H9 (cell line): ENCODE measurements around the gene WFIKKN2. TPM values are rescaled to one million over a fixed set of nuclear protein-coding genes. Genes with fewer than 3 reads are reported as not detected.

ENCODE experiments used
- DNase-seq: peaks from one replicate; pipeline ENCODE4 v3.0.0-alpha.2; 2017
- H2AFZ ChIP-seq: one replicate; pipeline ENCODE4 v1.6.1; 2013; ENCODE audit warnings: mild to moderate bottlenecking, low read length, control low read depth, moderate library complexity
- H2AK5ac ChIP-seq: 2 replicates; pipeline ENCODE4 v1.6.1; 2013; ENCODE audit warnings: low read length, control low read depth, mixed read lengths; ENCODE audit not compliant: insufficient read length
- H2BK120ac ChIP-seq: one replicate; pipeline ENCODE4 v1.6.1; 2013; ENCODE audit warnings: low read depth, mild to moderate bottlenecking, low read length, control low read depth, inconsistent platforms; ENCODE audit not compliant: poor library complexity, severe bottlenecking
- H2BK12ac ChIP-seq: 2 replicates; pipeline ENCODE4 v1.6.1; 2013; ENCODE audit warnings: low read length, control low read depth, mixed read lengths, low read depth; ENCODE audit not compliant: insufficient read length
- H2BK15ac ChIP-seq: 2 replicates; pipeline ENCODE4 v1.6.1; 2013; ENCODE audit warnings: low read depth, low read length, control low read depth
- H2BK20ac ChIP-seq: one replicate; pipeline ENCODE4 v1.6.1; 2013; ENCODE audit warnings: low read depth, mild to moderate bottlenecking, low read length, control low read depth, inconsistent platforms; ENCODE audit not compliant: poor library complexity, severe bottlenecking
- H2BK5ac ChIP-seq: 2 replicates; pipeline ENCODE4 v1.6.1; 2013; ENCODE audit warnings: low read length, control low read depth, mixed read lengths; ENCODE audit not compliant: insufficient read length
- H3K14ac ChIP-seq: 2 replicates; pipeline ENCODE4 v1.6.1; 2013; ENCODE audit warnings: low read length, control low read depth; ENCODE audit not compliant: insufficient read depth
- H3K18ac ChIP-seq: 2 replicates; pipeline ENCODE4 v1.6.1; 2013; ENCODE audit warnings: low read depth, mild to moderate bottlenecking, mixed read lengths, low read length, control low read depth; ENCODE audit not compliant: insufficient read length
- H3K23ac ChIP-seq: 2 replicates; pipeline ENCODE4 v1.6.1; 2013; ENCODE audit warnings: low read length, control low read depth, mixed read lengths, low read depth; ENCODE audit not compliant: insufficient read length
- H3K23me2 ChIP-seq: 2 replicates; pipeline ENCODE4 v1.6.1; 2013; ENCODE audit warnings: low read depth, mild to moderate bottlenecking, mixed read lengths, low read length, control low read depth; ENCODE audit not compliant: insufficient read length, poor library complexity, severe bottlenecking
- H3K27ac ChIP-seq: 2 replicates; pipeline ENCODE4 v1.5.1; 2013; ENCODE audit warnings: low read length, control low read depth, mixed read lengths, low read depth; ENCODE audit not compliant: insufficient read length
- H3K27me3 ChIP-seq: 2 replicates; pipeline ENCODE4 v1.6.1; 2013; ENCODE audit warnings: low read length, control low read depth, inconsistent platforms; ENCODE audit not compliant: insufficient read depth
- H3K4ac ChIP-seq: 2 replicates; pipeline ENCODE4 v1.6.1; 2013; ENCODE audit warnings: low read depth, mild to moderate bottlenecking, control low read depth, inconsistent platforms, low read length, moderate library complexity
- H3K4me1 ChIP-seq: 2 replicates; pipeline ENCODE4 v1.6.1; 2013; ENCODE audit warnings: low read length, control low read depth, inconsistent platforms; ENCODE audit not compliant: insufficient read depth
- H3K4me2 ChIP-seq: 2 replicates; pipeline ENCODE4 v1.6.1; 2013; ENCODE audit warnings: low read length, control low read depth, mixed read lengths; ENCODE audit not compliant: insufficient read length, insufficient read depth
- H3K56ac ChIP-seq: 2 replicates; pipeline ENCODE4 v1.6.1; 2013; ENCODE audit warnings: low read depth, mild to moderate bottlenecking, mixed read lengths, low read length, control low read depth; ENCODE audit not compliant: insufficient read length
- H3K79me1 ChIP-seq: 2 replicates; pipeline ENCODE4 v1.6.1; 2013; ENCODE audit warnings: low read depth, mild to moderate bottlenecking, moderate library complexity, low read length, control low read depth, inconsistent platforms; ENCODE audit not compliant: insufficient read depth, poor library complexity, severe bottlenecking
- H3K79me2 ChIP-seq: 2 replicates; pipeline ENCODE4 v1.6.1; 2013; ENCODE audit warnings: low read length, control low read depth, inconsistent platforms; ENCODE audit not compliant: insufficient read depth
- H3K9ac ChIP-seq: 2 replicates; pipeline ENCODE4 v1.6.1; 2013; ENCODE audit warnings: low read length, control low read depth, mixed read lengths; ENCODE audit not compliant: insufficient read length; ENCODE audit errors: extremely low read depth
- H3K9me3 ChIP-seq: one replicate; pipeline ENCODE4 v1.6.1; 2013; ENCODE audit warnings: low read depth, low read length, inconsistent platforms; ENCODE audit not compliant: control insufficient read depth
- H3T11ph ChIP-seq: one replicate; pipeline ENCODE4 v1.6.1; 2013; ENCODE audit warnings: mild to moderate bottlenecking, low read length, control low read depth, inconsistent platforms
- H4K20me1 ChIP-seq: one replicate; pipeline ENCODE4 v1.6.1; 2013; ENCODE audit not compliant: control insufficient read depth, insufficient read length, insufficient read depth
- H4K5ac ChIP-seq: 2 replicates; pipeline ENCODE4 v1.6.1; 2013; ENCODE audit warnings: low read depth, mild to moderate bottlenecking, mixed read lengths, low read length, control low read depth; ENCODE audit not compliant: insufficient read length
- H4K8ac ChIP-seq: replicated peaks from 2 replicates; pipeline ENCODE4 v1.6.1; 2013; ENCODE audit warnings: low read length, control low read depth, mixed read lengths, low read depth; ENCODE audit not compliant: insufficient read length
- H4K91ac ChIP-seq: 2 replicates; pipeline ENCODE4 v1.6.1; 2013; ENCODE audit warnings: low read depth, mild to moderate bottlenecking, moderate library complexity, mixed read lengths, low read length, control low read depth; ENCODE audit not compliant: insufficient read length
- H3K27ac Mint-ChIP-seq, 3 experiments: 2 replicates in 2 of 3; 3 replicates in 1 of 3; pipeline ENCODE4 v1.8.0; 2020 to 2021; ENCODE audit warnings: mixed read lengths in 3 of 3, mild to moderate bottlenecking in 1 of 3, moderate library complexity in 1 of 3
- H3K27me3 Mint-ChIP-seq: 2 replicates; pipeline ENCODE4 v1.8.0; 2021; ENCODE audit warnings: low read depth, mild to moderate bottlenecking, moderate library complexity, mixed read lengths
- H3K36me3 Mint-ChIP-seq, 3 experiments: 2 replicates in 2 of 3; 3 replicates in 1 of 3; pipeline ENCODE4 v1.8.0; 2020 to 2021; ENCODE audit warnings: low read depth in 3 of 3, mixed read lengths in 3 of 3; ENCODE audit not compliant: insufficient read depth in 1 of 3
- H3K4me1 Mint-ChIP-seq, 2 experiments: 2 replicates each; pipeline ENCODE4 v1.8.0; 2020; ENCODE audit warnings: mixed read lengths in 2 of 2
- H3K4me3 Mint-ChIP-seq, 2 experiments: 2 replicates in 1 of 2; 3 replicates in 1 of 2; pipeline ENCODE4 v1.8.0; 2020 to 2021; ENCODE audit warnings: mild to moderate bottlenecking in 2 of 2, mixed read lengths in 2 of 2, moderate library complexity in 1 of 2
- H3K9me3 Mint-ChIP-seq, 2 experiments: 2 replicates in 1 of 2; 3 replicates in 1 of 2; pipeline ENCODE4 v1.8.0; 2020; ENCODE audit warnings: mild to moderate bottlenecking in 2 of 2, mixed read lengths in 2 of 2, moderate library complexity in 1 of 2
- WGBS: extraction: QIAGEN DNeasy Blood & Tissue Kit; methylation state at CpG from one replicate; pipeline ENCODE4 v1.1.7; 2013; ENCODE audit warnings: missing lambda C conversion rate, low lambda C conversion rate, mixed read lengths; ENCODE audit not compliant: insufficient read length; ENCODE audit errors: extremely low coverage; 5-methylcytosine and 5-hydroxymethylcytosine counted together
- total RNA-seq: library from RNA; stranded (reverse); gene quantifications from 2 replicates; pipeline ENCODE4 v1.2.1, GENCODE V29; 2021
- TF ChIP-seq, protein P1 (sequence below): fragments of 200-600 bp; sonication (generic); conservative IDR thresholded peaks from 3 replicates; pipeline ENCODE4 v1.8.0; 2021; ENCODE audit warnings: antibody characterized with exemption, mild to moderate bottlenecking

WFIKKN2 gene
- total RNA-seq, 1 experiment from 2014 or later = 1.1 TPM

DNA sequence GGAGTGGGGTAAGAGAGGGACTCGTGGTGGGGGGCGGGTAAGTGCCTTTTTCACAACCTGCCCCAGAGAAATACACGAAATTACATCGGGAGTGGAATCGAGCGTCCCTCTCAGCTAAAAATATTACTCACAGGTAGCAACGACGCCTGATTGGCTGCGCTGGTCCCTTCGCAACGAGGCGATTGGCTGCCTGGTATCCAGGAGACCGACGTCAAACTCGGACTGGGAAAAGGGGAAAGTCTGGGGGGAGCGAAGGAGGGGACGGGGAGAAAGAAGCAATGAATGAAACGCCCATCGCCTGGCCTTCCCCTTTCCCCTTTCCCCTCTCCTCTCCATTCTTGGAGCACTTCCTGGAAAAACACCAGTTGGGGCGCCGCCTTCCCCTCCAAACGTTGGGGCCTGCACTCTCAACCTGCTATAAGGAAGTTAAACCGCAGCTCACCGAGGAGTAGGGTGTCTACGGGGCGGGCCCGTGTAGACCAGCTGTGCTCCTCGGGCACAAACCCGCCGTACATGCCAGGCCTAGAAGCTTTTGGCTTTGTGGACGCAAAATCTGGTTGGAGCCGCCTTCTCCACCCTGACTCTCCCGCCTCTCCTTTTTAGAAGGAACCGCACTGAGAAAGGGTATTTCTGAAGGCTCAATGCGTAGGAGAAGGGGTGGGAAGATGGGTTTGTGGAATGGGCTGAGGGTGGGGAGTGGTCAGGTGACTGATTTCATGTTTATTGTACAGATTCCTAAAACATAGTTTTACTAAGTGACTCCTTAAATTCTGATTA is 32.2 kb downstream of the WFIKKN2 start:
- TF ChIP-seq, protein P1, sequence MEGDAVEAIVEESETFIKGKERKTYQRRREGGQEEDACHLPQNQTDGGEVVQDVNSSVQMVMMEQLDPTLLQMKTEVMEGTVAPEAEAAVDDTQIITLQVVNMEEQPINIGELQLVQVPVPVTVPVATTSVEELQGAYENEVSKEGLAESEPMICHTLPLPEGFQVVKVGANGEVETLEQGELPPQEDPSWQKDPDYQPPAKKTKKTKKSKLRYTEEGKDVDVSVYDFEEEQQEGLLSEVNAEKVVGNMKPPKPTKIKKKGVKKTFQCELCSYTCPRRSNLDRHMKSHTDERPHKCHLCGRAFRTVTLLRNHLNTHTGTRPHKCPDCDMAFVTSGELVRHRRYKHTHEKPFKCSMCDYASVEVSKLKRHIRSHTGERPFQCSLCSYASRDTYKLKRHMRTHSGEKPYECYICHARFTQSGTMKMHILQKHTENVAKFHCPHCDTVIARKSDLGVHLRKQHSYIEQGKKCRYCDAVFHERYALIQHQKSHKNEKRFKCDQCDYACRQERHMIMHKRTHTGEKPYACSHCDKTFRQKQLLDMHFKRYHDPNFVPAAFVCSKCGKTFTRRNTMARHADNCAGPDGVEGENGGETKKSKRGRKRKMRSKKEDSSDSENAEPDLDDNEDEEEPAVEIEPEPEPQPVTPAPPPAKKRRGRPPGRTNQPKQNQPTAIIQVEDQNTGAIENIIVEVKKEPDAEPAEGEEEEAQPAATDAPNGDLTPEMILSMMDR = no peak

More for the DNA sequence above, 32.2 kb downstream of the WFIKKN2 start:
- WGBS = no CpG with 5 or more reads among the region's 35 CpGs
- H2AFZ ChIP-seq = no peak overlapping the region
- no peaks in the 10 kb centered on the region for H3K27me3 ChIP-seq
- peak overlapping the region; percentile 69 for H3K27ac ChIP-seq
- peak overlapping the region; percentile 38 for H4K5ac ChIP-seq
- H2BK12ac ChIP-seq = no peak overlapping the region
- H3K23ac ChIP-seq = no peak overlapping the region
- H2BK20ac ChIP-seq = no peak overlapping the region
- H4K8ac ChIP-seq = no peak overlapping the region
- peak overlapping the region; percentile 73 for H3K9ac ChIP-seq
- H2BK5ac ChIP-seq = peak overlapping the region; percentile 31
- H4K20me1 ChIP-seq = no peaks in the 10 kb centered on the region
- H3K36me3 Mint-ChIP-seq = peaks cover 5 to 17% (median 12%) of the 10 kb centered on the region in 3 experiments; a peak in 6 of 7 replicates
- no peaks in the 10 kb centered on the region for H3K4me1 ChIP-seq
- DNase-seq = peak; percentile 99
- no peak overlapping the region for H2BK120ac ChIP-seq
- peaks cover 27 to 30% of the 10 kb centered on the region in 2 experiments for H3K4me1 Mint-ChIP-seq
- peak overlapping the region; percentile 71 for H3K4me2 ChIP-seq
- H2AK5ac ChIP-seq = no peak overlapping the region
- H3K4me3 Mint-ChIP-seq = peak overlapping the region; percentile 90 to 93
- H3K27me3 Mint-ChIP-seq = no peaks in the 10 kb centered on the region
- no peak overlapping the region for H4K91ac ChIP-seq
- no peaks in the 10 kb centered on the region for H3K9me3 ChIP-seq
- peak overlapping the region; percentile 88 for H3K14ac ChIP-seq
- no peak overlapping the region for H3K56ac ChIP-seq
- peak overlapping the region; percentile 99 to 100 (median 99) for H3K27ac Mint-ChIP-seq
- H3K18ac ChIP-seq = peak overlapping the region; percentile 96
- H3K4ac ChIP-seq = peak overlapping the region; percentile 13; the same call in 1 of the 2 replicates
- H3K9me3 Mint-ChIP-seq = no peaks in the 10 kb centered on the region; a peak in 2 of 5 replicates
- no peak overlapping the region for H2BK15ac ChIP-seq
- peaks cover 3% of the 10 kb centered on the region for H3K79me1 ChIP-seq
- H3K23me2 ChIP-seq = peaks cover 4% of the 10 kb centered on the region
- peaks cover 7% of the 10 kb centered on the region; the same call in 1 of the 2 replicates for H3K79me2 ChIP-seq
- H3T11ph ChIP-seq = no peak overlapping the region
